ENCODE measurements around the gene EMX1. TPM values are rescaled to one million over a fixed set of nuclear protein-coding genes. Genes with fewer than 3 reads are reported as not detected.

EMX1 gene
- total RNA-seq, 1 donor: not detected

DNA sequence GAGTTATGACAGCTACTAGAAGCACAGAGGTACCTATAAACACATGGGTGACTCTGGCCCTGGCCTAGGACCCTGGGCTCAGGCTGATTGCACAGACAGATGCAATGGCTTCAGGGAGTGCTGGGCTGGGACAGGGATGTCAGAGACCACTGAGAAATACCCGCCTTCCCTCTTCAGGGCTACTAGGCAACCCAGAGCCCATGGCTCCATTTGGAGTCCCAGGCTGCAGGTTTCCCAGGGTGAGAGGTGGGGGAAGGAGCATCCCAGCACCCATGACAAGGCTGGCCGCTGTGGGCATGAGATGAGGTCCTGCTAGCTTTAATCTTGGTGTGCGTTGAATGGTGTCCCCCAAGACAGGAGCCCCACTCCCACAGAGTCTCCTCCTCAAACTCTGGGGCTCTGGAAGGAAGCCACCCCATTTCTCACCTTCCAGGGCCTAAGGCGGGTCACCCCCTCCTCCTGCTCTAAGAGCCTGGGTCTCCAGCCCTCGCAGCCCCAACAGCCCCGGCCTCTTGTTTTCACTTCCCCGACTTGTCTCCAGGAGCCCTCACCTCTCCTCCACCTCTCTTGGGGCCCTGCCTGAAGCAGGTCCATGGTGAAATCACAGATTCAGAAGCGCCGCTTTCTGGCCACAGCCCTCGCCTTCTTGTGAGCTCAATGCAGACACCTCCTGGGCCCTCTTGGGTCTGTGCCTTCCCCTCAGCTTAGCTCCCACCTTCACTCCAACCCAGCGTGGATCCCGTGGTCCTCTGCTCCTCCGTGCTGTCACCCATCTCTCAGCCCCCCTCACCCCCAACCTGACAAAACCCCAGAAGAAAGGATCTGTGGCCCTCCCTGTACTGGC, 41.4 kb downstream of the EMX1 start:
- H3K4me3 ChIP-seq (ENCODE audit: low read depth, low read length): no peak overlapping the region
- DNase-seq (ENCODE audit: low read depth): no peak
- TF ChIP-seq, protein P1, sequence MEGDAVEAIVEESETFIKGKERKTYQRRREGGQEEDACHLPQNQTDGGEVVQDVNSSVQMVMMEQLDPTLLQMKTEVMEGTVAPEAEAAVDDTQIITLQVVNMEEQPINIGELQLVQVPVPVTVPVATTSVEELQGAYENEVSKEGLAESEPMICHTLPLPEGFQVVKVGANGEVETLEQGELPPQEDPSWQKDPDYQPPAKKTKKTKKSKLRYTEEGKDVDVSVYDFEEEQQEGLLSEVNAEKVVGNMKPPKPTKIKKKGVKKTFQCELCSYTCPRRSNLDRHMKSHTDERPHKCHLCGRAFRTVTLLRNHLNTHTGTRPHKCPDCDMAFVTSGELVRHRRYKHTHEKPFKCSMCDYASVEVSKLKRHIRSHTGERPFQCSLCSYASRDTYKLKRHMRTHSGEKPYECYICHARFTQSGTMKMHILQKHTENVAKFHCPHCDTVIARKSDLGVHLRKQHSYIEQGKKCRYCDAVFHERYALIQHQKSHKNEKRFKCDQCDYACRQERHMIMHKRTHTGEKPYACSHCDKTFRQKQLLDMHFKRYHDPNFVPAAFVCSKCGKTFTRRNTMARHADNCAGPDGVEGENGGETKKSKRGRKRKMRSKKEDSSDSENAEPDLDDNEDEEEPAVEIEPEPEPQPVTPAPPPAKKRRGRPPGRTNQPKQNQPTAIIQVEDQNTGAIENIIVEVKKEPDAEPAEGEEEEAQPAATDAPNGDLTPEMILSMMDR (IDR thresholded peaks at IDR 0.05; ENCODE audit: insufficient read depth, low read depth, low read length): no peak

DNA sequence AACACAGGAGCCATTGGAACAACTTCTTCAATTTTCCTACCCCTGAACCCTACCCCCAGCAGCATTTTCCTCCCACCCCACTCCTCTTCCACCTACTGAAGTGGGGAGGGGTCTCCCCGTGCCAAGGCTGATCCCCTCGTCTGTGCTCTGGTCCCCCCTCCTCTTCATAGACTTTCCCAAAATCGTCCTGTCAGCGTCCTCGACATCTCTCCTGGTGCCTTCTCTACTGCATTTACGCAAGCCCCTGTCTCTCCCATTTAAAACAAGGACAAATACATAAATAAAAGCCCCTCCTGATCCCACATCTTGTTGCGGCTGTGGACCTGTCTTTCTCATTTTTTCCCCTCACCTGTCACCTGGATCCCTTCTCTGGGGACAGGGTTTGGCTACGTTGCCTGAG, 42.2 kb downstream of the EMX1 start:
- TF ChIP-seq, protein P1 (IDR thresholded peaks at IDR 0.05; ENCODE audit: insufficient read depth, low read depth, low read length): no peak
- DNase-seq (ENCODE audit: low read depth): no peak

GRCh38 chr2:72959995-72960981, 43.0 kb downstream of the EMX1 start:
- TF ChIP-seq, protein P1 (IDR thresholded peaks at IDR 0.05; ENCODE audit: insufficient read depth, low read depth, low read length): no peak
- DNase-seq (ENCODE audit: low read depth): no peak
- no peak overlapping the region for H3K4me3 ChIP-seq (ENCODE audit: low read depth, low read length)

More for the DNA sequence above, 42.2 kb downstream of the EMX1 start:
- no peak overlapping the region for H3K4me3 ChIP-seq (ENCODE audit: low read depth, low read length)

DNA sequence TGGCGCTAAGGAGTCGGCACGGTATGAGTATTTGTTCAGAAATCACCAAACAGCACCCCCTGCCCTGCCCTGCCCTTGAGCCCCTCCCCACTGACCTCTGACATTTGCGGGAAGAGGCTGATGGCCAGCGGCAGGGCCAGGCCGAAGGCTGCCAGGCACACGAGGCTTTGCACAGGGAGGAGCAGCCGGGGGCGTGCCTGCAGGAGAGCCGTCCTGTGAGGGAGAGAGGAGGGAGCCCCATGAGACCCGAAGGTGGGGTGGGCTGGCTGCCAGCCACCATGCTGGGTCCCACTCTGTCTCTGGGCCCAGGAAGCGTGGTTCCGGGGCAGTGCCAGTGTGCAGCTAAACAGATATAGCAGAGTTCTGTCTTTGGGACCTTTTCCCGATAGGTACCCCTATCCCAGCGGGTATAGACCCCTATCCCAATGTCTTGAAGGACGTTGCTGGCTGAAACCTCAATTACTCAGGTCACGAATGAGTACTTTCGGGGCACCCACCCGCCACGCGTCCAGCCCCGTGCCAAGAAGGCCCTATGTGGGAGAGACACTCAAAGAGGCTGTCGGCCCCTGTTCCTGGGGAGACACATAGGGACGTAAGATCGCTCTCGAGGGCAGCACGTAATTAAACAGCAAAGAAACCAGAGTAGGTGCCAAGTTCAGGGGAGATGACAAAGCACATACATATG, 43.9 kb downstream of the EMX1 start:
- no peak for DNase-seq (ENCODE audit: low read depth)
- H3K4me3 ChIP-seq (ENCODE audit: low read depth, low read length): no peak overlapping the region
- TF ChIP-seq, protein P1 (IDR thresholded peaks at IDR 0.05; ENCODE audit: insufficient read depth, low read depth, low read length): no peak

- TF ChIP-seq, protein P1 (IDR thresholded peaks at IDR 0.05; ENCODE audit: insufficient read depth, low read depth, low read length): no peak
- H3K4me3 ChIP-seq (ENCODE audit: low read depth, low read length): no peak overlapping the region
- no peak for DNase-seq (ENCODE audit: low read depth)
Measured at GRCh38 chr2:72961853-72962468, 44.6 kb downstream of the EMX1 start.

- no peak for DNase-seq (ENCODE audit: low read depth)
- H3K4me3 ChIP-seq (ENCODE audit: low read depth, low read length): no peak overlapping the region
- TF ChIP-seq, protein P1 (IDR thresholded peaks at IDR 0.05; ENCODE audit: insufficient read depth, low read depth, low read length): no peak
Measured at GRCh38 chr2:72962911-72963310, 45.6 kb downstream of the EMX1 start.
